Retina (tissue), 1 donor: ENCODE measurements around the gene CRYBB2.
"Not testable (repeated sequence)": the region's sequence is repeated elsewhere in the genome, so short reads cannot be mapped to it uniquely, and the experiment has no call there.

ENCODE experiments used
- DNase-seq: peaks from one replicate; pipeline ENCODE4 v3.0.0-alpha.2; 2016

Gene CRYBB2

GRCh38 chr22:25200967-25201366, 18.5 kb upstream of the CRYBB2 start:
- DNase-seq: no peak

- no peak for DNase-seq
Observed at GRCh38 chr22:25201557-25202273, 17.7 kb upstream of the CRYBB2 start.

DNA sequence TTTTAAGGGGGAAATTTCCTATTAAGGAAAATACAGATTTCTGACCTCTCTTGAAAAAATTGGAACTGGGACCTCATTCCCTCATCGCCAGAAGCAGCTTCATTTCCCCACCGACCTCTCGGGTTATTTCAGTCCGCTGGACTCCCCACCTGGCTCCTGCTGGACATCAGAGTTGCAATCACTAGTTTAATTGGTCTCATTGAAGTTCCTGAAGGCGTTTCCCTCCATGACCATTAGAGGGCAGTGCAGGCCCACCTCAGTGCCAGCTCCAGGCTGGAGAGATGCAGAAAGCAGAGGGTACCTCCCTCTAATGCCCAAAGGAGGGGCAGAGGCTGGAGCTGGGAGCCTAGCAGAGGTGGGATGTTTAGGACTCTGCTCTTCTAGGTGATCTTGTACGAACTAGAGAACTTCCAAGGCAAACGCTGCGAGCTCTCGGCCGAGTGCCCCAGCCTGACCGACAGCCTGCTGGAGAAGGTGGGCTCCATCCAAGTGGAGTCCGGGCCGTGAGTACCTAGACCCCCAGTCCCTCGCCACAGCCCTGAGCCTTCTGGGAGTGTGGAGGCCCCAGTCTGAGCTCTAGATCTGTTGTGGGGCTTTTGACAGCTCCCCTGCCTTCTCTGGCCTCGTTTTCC, 17.0 kb upstream of the CRYBB2 start:
- DNase-seq: peak; percentile 80

DNA sequence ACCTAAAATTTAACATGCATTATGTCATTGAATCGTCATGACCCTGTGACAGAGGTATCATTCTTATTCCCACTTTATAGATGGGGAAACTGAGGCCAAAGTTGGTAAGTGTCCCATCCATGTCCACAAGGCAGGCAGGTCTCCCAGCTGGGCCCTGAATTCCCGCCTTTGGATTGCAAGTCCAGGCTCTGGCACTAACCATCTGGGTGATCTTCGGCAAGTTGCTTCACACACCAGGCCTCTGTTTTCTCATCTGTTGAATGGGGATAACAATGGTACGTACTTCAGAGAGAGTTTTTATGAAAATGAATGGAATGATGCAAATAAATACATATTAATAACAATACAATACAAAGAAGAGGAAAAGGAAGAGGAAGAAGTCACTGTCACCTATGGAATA, 16.4 kb upstream of the CRYBB2 start:
- DNase-seq: no peak

- not testable (repeated sequence) for DNase-seq
Observed at GRCh38 chr22:25204547-25204946, 14.9 kb upstream of the CRYBB2 start.

DNA sequence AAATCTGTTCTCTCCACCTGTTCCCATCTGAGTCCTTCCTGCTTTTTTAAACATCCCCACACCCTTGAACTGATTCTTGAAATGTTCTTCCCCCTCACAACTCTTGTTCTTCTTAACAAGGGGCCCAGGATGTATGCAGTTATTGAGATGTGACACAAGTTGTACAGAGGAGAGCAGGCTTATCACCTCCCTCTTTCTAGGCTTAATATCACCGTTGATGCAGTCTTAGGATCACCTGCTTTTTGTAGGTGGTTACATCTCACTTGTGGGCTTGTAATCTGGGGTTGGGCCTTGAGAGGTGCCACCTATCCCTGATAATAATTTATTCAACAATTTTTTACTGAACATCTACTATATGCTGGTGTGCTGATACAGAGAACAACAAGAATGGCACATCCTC, 13.6 kb upstream of the CRYBB2 start:
- DNase-seq: no peak

DNA sequence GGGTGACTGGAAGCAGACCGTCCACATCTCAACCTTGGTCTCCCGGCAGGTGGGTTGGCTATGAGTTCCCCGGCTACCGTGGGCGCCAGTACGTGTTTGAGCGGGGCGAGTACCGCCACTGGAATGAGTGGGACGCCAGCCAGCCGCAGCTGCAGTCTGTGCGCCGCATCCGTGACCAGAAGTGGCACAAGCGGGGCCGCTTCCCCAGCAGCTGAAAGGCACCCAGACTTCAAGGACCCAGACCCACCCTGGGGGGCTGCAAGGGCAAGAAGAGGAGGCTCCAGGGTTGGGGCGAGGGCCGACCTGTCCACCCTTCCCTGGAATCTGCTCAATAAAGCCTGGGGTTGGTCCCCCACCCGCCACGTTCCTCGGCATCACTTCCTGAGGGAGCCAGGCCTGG, 12.4 kb upstream of the CRYBB2 start:
- DNase-seq: no peak

DNA sequence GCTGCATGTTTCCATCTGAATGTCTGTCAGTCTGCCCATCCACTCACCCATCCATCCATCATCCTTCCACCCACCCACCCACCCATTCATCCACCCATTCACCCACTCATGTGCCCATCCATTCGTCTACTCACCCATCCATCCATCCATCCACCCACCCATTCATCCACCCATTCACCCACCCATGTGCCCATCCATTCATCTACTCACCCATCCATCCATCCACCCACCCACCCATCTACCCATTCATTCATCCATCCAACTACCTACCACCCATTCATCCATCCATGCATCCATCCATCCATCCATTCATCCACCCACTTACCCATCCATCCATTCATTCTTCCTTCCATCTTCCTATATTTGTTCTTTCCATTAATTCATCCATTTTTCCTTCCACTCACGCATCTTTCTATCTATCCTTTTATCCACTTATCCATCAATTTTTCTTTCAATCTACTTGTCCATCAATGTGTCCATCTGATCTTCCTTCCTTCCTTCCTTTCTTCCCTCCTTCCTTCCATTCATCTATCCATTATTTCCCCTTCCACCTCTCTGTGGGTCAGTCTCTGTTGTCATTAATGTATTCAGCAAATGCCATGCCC, 11.8 kb upstream of the CRYBB2 start:
- no peak for DNase-seq

DNA sequence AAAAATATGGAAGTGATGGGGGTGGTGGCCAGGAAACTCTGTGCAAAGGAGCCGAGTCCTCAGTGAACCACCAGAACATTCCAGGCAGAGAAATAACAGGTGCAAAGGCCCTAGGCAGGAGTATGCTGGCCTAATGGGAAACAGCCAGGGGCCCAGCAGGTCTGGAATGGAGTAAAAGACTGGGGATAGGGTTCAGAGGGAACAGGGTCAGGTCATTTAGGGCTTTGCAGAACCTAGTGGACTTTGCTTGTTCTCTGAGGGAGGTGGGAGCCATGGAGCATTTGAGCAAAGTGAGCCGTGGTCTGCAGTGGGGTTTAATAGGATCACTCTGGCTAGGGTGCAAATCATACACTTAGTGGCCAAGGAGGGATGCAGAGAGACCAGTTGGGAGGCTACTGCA, 11.1 kb upstream of the CRYBB2 start:
- DNase-seq: no peak

DNA sequence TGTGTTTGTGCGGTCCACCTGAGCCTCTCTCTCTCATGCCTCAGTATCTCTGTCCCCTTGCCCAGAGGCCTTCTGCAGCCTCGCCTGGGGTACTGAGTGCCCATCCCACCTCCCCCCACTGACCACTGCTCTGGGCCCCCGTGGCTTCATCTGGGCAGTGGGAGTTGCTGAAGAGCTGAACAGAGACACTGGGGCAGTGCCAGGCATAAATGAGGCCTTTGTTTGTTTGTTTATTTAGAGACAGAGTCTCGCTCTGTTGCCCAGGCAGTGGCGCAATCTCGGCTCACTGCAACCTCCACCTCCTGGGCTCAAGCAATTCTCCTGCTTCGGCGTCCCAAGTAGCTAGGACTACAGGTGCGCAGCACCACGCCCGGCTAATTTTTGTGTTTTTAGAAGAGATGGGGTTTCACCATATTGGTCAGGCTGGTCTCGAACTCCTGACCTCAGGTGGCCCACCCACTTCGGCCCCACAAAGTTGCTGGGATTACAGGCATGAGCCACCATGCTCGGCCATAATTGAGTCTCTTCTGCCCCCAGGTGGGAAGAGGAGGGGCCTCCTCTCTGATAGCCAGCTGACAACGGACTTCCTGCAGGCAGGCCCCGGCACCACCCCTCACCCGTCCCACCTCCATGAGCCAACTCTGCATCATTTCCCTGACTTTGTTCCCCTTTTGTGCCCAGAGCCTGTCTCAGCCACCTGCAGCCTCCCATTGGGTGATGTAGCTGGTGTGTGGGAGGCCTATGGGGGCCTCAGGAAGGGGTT, 10.5 kb upstream of the CRYBB2 start:
- DNase-seq: no peak

- no peak for DNase-seq
Observed at GRCh38 chr22:25210793-25211192, 8.6 kb upstream of the CRYBB2 start.

- DNase-seq: no peak
Observed at GRCh38 chr22:25212337-25212736, 7.1 kb upstream of the CRYBB2 start.

GRCh38 chr22:25213221-25213620, 6.2 kb upstream of the CRYBB2 start:
- DNase-seq: no peak

- DNase-seq: no peak
Observed at GRCh38 chr22:25216230-25216629, 3.2 kb upstream of the CRYBB2 start.

- DNase-seq: no peak
Observed at GRCh38 chr22:25219948-25220442, 556 bp downstream of the CRYBB2 start.

DNA sequence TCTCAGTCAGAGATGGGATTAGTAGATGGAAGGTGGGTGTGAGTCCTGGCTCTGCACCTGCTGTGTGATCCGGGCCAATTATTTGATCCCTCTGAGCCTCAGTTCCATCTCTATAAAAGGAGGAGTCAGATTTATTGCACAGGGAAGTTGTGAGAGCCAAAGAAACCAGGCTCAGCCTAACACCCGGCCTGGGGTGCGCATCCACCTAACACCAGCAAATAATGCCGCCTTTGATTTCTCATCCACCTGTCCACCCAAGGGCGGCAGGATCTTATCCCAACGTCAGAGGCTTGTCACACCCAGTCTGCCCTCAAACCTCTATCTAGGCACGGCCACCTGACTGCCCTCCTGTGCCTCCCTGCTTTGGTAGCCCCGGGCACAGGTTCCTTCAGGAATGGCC, 2.4 kb downstream of the CRYBB2 start:
- DNase-seq: no peak

GRCh38 chr22:25223269-25223850, 3.9 kb downstream of the CRYBB2 start:
- DNase-seq: no peak

DNA sequence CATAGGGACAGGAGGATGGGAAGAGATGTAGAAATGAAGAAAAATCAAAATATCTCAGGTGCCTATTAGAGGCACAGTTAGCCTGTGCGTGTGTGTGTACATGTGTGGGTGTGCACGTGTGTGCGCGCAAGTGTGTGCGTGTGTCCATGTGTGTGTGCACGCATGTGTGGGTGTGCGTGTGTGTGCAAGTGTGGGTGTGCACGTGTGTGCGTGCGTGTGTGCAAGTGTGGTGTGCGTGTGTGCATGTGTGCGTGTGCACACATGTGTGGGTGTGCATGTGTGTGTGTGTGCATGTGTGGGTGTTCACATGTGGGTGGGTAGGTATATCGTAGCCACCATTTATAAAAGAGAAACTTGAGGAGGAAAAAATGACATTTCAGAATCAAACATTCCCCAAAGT, 9.4 kb downstream of the CRYBB2 start:
- no peak for DNase-seq

GRCh38 chr22:25230760-25231159, 11.3 kb downstream of the CRYBB2 start:
- DNase-seq: not testable (repeated sequence)

GRCh38 chr22:25232301-25232700, 12.9 kb downstream of the CRYBB2 start:
- no peak for DNase-seq

GRCh38 chr22:25233706-25234105, 14.3 kb downstream of the CRYBB2 start:
- not testable (repeated sequence) for DNase-seq

DNA sequence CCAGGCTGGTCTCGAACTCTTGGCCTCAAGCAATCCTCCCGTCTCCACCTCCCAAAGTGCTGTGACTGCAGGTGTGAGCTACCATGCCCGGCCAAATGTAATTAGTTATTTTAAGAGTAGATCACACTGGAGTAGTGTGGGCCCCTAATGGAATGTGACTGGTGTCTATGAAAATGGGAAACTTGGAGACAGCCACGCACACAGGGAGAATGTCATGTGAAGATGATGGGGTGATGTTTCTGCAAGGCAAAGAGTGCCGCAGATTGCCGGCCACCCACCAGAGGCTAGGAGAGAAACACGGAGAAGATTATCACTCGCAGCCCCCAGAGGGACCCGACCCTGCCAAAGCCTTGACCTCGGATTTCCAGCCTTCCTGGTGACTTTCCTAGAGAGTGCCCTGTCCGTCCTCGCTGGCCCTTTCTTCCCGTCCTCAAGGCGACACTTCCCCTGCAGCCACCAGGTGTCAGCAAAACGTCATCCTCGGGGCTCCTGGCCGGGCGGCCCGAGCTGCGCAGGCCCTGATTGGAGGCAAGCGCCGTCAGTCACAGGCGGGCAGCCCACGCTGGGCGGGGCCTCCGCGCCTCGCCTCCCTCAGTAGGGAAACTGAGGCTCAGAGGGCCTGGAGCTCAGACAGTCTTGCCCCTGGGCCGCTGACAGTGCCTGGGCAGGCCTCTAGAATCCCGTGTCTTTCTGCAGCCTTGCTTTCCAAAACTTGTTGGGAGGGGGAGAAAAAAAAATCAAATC, 16.3 kb downstream of the CRYBB2 start:
- peak; percentile 86 for DNase-seq
